IPS-18a (cell line): ENCODE data around the gene FBXW5.

Experiments
- H3K27ac ChIP-seq: one replicate; pipeline ENCODE4 v1.5.1; 2013; ENCODE audit warnings: low read length
- H3K27me3 ChIP-seq: one replicate; pipeline ENCODE4 v1.6.1; 2013; ENCODE audit warnings: mild to moderate bottlenecking, low read length; ENCODE audit not compliant: control insufficient read depth, insufficient read depth
- H3K36me3 ChIP-seq: one replicate; pipeline ENCODE4 v1.6.1; 2013; ENCODE audit warnings: low read depth, low read length; ENCODE audit not compliant: control insufficient read depth
- H3K4me1 ChIP-seq: one replicate; pipeline ENCODE4 v1.6.1; 2013; ENCODE audit warnings: low read depth, low read length; ENCODE audit not compliant: control insufficient read depth
- H3K4me3 ChIP-seq: one replicate; pipeline ENCODE4 v1.5.1; 2013; ENCODE audit warnings: low read length
- H3K9ac ChIP-seq: one replicate; pipeline ENCODE4 v1.6.1; 2013; ENCODE audit warnings: mild to moderate bottlenecking, low read length, moderate library complexity
- H3K9me3 ChIP-seq: one replicate; pipeline ENCODE4 v1.6.1; 2013; ENCODE audit warnings: low read depth, low read length; ENCODE audit not compliant: control insufficient read depth

FBXW5 gene

DNA sequence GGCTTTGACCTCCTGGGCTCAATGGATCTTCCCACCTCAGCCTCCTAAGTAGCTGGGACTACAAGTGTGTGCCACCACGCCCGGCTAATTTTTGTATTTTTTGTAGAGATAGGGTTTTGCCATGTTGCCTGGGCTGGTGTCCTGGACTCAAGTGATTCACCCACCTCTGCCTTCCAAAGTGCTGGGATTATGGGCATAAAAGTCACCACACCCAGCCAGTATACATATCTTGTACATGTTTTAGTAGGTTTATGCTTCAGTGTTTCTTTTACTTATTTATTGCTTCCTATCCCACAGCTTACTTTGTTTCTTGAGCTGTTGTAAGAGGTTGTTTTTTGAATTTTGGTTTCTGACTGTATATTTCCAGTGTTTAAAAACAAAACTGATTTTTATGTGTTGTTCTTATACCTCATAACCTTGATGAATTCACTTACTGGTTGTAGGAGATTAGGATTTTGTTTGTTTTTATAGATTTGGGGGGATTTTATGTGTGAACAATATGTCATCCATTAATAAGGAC is 12.9 kb downstream of the FBXW5 start:
- H3K27ac ChIP-seq, result no peak overlapping the region
- H3K27me3 ChIP-seq, result no peaks in the 10 kb centered on the region
- H3K9ac ChIP-seq, result no peak overlapping the region
- no peaks in the 10 kb centered on the region for H3K4me1 ChIP-seq
- no peaks in the 10 kb centered on the region for H3K9me3 ChIP-seq
- no peak overlapping the region for H3K4me3 ChIP-seq
- H3K36me3 ChIP-seq, result peaks cover 7% of the 10 kb centered on the region

DNA sequence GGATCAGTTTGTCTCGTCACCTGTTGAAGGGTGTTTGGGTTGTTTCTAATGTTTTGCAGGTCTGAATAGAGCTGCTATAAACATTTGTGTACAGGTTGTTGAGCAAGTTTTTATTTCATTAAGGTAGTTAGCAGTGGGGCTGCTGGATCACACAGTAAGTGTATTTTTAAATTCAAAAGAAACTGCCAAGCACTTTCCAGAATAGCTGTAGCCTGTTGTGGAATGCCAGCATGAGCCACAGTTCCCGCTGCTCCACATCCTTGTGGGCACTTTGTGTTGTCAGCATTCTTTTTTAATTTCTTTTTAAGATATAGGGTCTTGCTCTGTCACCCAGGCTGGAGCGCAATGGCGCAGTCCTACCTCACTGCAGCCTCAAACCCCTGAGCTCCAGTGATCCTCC is 14.5 kb downstream of the FBXW5 start:
- Histone ChIP-seq H3K4me1 (no peaks in the 10 kb centered on the region), H3K27ac (no peak overlapping the region), H3K36me3 (peaks cover 19% of the 10 kb centered on the region), H3K4me3 (no peak overlapping the region), H3K9ac (no peak overlapping the region), H3K27me3 (no peaks in the 10 kb centered on the region), H3K9me3 (no peaks in the 10 kb centered on the region)

DNA sequence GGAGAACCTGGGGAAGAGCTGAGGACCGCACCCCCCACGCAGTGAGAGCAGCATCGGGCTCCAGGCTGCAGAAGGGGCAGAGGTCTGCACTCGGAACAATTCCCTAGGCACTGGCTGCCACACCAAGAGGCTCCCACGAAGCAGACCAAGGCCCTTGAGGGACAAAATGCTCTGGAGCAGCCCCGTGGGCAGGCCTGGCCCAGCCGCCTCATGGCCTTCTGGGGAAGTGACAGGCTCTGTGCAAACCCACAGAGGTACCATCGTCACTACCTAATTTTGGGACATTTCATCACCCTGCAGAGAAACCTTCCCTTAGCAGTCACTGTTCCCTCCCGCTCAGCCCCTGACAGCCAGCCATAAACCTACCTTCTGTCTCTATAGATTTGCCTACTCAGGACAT is 15.9 kb downstream of the FBXW5 start:
- Histone ChIP-seq H3K9me3 (no peaks in the 10 kb centered on the region), H3K27ac (no peak overlapping the region), H3K9ac (no peak overlapping the region), H3K4me1 (no peaks in the 10 kb centered on the region), H3K27me3 (no peaks in the 10 kb centered on the region), H3K4me3 (no peak overlapping the region), H3K36me3 (peaks cover 28% of the 10 kb centered on the region)

DNA sequence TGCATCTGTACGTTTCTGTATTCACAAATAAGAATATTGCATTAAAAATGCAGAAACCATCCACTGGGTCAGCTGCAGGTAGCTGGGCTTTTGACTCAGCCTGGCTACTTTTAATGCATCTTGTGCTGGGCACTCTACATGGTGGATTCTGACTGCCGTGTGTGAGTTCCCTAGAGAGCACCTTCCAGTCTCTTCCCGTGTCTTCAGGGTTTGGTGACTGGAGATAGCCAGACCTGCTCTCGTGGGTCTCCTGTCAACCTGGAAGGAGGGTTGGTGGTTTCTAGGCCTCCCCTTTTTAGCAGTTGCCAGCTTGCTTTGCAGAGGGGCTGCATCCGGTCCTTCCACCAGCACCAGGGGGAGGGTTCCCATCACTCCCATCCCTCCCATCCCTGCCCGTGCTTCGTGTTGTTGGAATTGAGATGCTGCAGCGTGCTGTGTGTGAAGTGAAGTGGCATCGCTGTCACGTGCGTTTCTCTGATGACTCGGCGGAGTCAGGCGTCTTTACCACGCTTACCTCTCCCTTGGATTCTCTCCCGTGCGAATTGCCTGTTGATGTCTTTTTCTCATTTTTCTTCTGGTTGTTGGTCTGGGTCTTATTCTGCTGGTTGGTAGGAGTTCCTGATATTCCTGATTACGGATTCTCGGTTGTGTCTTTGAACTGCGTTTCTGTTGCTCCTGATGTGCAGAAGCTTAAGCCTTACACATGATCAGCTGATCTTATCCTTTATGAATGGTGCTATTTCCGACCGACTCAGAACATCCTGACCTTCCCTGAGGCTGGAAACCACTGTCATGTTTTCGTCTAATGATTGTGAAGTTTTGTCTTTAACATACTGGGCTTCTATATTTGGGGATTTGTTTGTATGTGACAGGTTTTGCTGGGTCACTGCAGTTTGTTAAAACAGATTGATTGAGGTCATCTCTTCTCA is 16.9 kb downstream of the FBXW5 start:
- peaks cover 28% of the 10 kb centered on the region for H3K36me3 ChIP-seq
- no peaks in the 10 kb centered on the region for H3K9me3 ChIP-seq
- no peak overlapping the region for H3K4me3 ChIP-seq
- H3K4me1 ChIP-seq, result no peaks in the 10 kb centered on the region
- H3K27ac ChIP-seq, result no peak overlapping the region
- no peaks in the 10 kb centered on the region for H3K27me3 ChIP-seq
- H3K9ac ChIP-seq, result no peak overlapping the region

DNA sequence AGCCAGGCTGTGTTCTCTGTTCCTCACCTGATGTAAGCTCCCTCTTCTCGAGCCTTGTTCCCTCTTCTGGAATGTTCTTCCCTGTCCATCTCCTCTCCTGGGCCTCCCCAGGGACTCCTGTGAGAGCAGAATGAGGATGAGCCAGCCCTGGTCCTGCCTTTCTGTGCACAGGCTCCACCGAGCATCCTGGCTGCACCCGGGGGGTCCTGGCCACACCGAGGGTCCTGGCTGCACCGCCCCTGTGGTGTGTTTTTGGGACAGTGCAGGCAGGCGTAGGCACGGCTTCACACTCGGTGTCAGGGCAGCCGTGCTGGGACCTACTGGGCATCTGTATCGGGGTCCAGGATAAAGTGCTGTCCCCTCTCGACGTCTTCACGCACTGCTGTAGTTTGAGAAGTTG is 17.8 kb downstream of the FBXW5 start:
- H3K27me3 ChIP-seq, result no peaks in the 10 kb centered on the region
- no peaks in the 10 kb centered on the region for H3K9me3 ChIP-seq
- H3K27ac ChIP-seq, result no peak overlapping the region
- no peaks in the 10 kb centered on the region for H3K4me1 ChIP-seq
- H3K4me3 ChIP-seq, result no peak overlapping the region
- H3K9ac ChIP-seq, result no peak overlapping the region
- H3K36me3 ChIP-seq, result peaks cover 32% of the 10 kb centered on the region

DNA sequence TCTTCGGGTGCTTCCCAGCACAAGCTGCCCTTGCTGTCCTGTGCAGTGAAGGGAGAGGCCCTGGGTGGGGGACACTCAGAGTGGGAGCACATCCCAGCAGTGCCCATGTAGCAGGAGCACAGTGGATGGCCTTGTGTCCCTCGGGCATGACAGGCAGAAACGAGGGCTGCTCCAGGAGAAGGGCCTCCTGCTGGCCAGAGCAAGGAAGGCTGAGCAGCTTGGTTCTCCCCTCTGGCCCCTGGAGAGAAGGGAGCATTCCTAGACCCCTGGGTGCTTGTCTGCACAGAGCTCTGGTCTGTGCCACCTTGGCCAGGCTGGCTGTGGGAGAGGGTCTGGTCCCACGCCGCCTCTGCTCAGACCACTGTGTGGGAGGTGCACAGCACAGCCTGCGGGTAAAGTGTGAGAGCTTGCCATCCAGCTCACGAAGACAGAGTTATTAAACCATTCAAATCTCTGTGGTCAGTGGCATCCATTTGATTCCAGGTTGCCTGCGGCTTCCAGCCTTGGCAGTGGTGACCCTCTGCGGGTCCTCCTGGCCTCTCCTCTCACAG is 18.3 kb downstream of the FBXW5 start:
- H3K27me3 ChIP-seq, result no peaks in the 10 kb centered on the region
- no peaks in the 10 kb centered on the region for H3K9me3 ChIP-seq
- H3K27ac ChIP-seq, result no peak overlapping the region
- peaks cover 32% of the 10 kb centered on the region for H3K36me3 ChIP-seq
- no peak overlapping the region for H3K9ac ChIP-seq
- H3K4me3 ChIP-seq, result no peak overlapping the region
- no peaks in the 10 kb centered on the region for H3K4me1 ChIP-seq

DNA sequence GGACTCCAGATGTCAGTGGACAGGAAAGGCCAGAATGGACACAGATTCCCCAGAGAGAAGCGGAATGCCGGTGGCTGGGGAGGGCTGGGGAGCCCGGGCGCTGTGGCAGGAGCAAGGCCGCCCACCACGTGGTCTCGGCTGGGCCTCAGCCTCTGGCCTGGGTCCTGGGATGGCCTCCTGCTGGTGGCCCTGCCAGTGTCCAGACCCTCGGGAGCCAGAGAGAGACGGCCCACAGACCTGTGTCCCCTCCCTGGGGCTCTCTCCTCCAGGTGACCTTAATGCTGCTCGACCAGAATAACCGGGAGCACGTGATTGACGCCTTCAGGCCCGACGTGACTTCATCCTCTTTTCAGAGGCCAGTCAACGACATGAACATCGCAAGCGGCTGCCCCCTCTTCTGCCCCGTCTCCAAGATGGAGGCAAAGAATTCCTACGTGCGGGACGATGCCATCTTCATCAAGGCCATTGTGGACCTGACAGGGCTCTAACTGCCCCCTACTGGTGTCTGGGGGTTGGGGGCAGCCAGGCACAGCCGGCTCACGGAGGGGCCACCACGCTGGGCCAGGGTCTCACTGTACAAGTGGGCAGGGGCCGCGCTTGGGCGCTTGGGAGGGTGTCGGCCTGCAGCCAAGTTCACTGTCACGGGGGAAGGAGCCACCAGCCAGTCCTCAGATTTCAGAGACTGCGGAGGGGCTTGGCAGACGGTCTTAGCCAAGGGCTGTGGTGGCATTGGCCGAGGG is 19.0 kb downstream of the FBXW5 start:
- no peaks in the 10 kb centered on the region for H3K27me3 ChIP-seq
- H3K36me3 ChIP-seq, result peaks cover 38% of the 10 kb centered on the region
- no peak overlapping the region for H3K4me3 ChIP-seq
- no peak overlapping the region for H3K27ac ChIP-seq
- no peaks in the 10 kb centered on the region for H3K4me1 ChIP-seq
- H3K9me3 ChIP-seq, result no peaks in the 10 kb centered on the region
- no peak overlapping the region for H3K9ac ChIP-seq

DNA sequence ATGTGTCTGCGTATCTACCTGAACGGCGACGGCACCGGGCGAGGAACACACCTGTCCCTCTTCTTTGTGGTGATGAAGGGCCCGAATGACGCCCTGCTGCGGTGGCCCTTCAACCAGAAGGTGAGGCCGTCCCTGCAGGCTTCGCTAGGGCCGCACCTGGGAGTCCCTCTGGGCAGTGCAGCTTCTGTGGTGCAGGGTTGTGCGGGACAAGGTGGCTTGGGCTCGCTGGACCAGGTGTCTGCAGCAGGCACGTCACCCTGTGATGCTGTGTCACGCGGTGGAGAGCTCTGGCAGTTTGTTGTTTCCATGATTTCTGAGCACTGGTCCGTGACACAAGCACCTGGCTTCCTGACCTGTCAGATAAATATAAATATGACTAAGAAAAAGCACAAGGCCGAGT is 20.7 kb downstream of the FBXW5 start:
- Histone ChIP-seq H3K4me3 (no peak overlapping the region), H3K9me3 (no peaks in the 10 kb centered on the region), H3K36me3 (peaks cover 42% of the 10 kb centered on the region), H3K27ac (no peak overlapping the region), H3K9ac (no peak overlapping the region), H3K27me3 (no peaks in the 10 kb centered on the region), H3K4me1 (no peaks in the 10 kb centered on the region)

DNA sequence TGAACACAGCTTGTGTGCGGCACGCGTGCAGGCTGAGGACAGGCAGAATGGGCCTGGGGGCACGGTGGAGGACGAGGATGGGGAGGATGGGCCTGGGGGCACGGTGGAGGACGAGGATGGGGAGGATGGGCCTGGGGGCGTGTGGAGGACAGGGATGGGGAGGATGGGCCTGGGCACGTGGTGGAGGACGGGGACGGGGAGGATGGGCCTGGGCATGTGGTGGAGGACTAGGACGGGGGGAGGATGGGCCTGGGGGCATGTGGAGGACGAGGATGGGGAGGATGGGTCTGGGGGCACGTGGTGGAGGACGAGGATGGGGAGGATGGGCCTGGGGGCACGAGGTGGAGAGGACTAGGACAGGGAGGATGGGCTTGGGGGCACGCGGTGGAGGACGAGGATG is 22.0 kb downstream of the FBXW5 start:
- H3K9me3 ChIP-seq, result no peaks in the 10 kb centered on the region
- H3K36me3 ChIP-seq, result peaks cover 44% of the 10 kb centered on the region
- H3K27ac ChIP-seq, result no peak overlapping the region
- no peak overlapping the region for H3K9ac ChIP-seq
- no peak overlapping the region for H3K4me3 ChIP-seq
- H3K27me3 ChIP-seq, result no peaks in the 10 kb centered on the region
- H3K4me1 ChIP-seq, result no peaks in the 10 kb centered on the region

DNA sequence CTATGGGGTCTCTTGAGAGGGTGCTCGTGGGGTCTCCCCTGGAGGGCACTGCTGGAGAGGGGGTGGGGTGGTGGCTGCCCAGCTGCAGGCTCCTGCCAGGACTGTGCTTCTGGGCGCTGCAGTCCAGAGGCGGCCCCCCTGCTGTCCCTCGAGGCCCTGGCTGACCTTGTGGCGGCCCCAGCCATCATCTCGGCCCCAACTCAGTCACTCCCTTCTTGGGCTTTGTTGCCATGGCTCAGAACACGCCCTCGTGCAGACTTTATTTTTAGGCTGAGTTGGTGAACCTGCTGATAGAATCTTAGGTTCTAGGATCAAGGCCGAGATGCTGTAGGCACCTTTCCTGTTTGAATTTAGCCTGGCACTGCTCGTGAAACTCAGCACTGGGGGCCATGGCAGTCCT is 22.8 kb downstream of the FBXW5 start:
- H3K27ac ChIP-seq, result no peak overlapping the region
- no peaks in the 10 kb centered on the region for H3K9me3 ChIP-seq

DNA sequence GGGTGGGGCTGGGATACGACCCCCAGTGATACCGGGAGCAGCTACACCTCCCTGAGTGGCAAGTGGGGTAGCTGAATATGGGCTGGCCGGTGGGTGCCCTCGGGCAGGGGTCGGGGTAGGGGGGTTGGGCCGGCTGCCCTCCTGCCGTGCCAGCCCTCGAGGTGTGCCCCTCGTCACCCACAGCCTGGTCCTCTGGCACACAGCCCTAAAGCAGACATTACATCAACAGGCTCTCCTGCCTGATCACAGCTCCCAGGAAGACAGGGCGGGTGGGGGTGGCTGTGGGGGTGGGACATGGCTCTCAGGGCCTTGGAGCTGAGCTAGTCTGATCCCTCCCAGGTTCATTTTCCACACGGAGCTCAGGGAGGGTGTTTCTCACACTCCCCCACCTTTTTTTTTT is 23.2 kb downstream of the FBXW5 start:
- peaks cover 52% of the 10 kb centered on the region for H3K36me3 ChIP-seq
- H3K4me1 ChIP-seq, result no peaks in the 10 kb centered on the region
- no peaks in the 10 kb centered on the region for H3K9me3 ChIP-seq
- no peak overlapping the region for H3K4me3 ChIP-seq
- H3K27me3 ChIP-seq, result no peaks in the 10 kb centered on the region
- H3K27ac ChIP-seq, result no peak overlapping the region
- H3K9ac ChIP-seq, result no peak overlapping the region

More for the DNA sequence above, 22.8 kb downstream of the FBXW5 start:
- Histone ChIP-seq H3K4me1 (no peaks in the 10 kb centered on the region), H3K27me3 (no peaks in the 10 kb centered on the region), H3K36me3 (peaks cover 48% of the 10 kb centered on the region), H3K9ac (no peak overlapping the region), H3K4me3 (no peak overlapping the region)
